B cell (primary cell): ENCODE results near the gene RIC8B. TPM values are rescaled to one million over a fixed set of nuclear protein-coding genes. Genes with fewer than 3 reads are reported as not detected.

Experiments used
- ATAC-seq: fragments of 200-7000 bp; cut with Tn5 transposase; one replicate; pipeline ENCODE4 v1.10.0; 2021; ENCODE audit warnings: low read depth, mild to moderate bottlenecking, moderate number of reproducible peaks, moderate library complexity
- CTCF ChIA-PET: fragments of 350-600 bp; sonication (Branson Sonifier 250); formaldehyde crosslinking; loops from one replicate; lab custom pipeline; 2021; ENCODE audit warnings: antibody characterized with exemption, inconsistent platforms; lab: Charles Lee
- POLR2A ChIA-PET: fragments of 350-600 bp; sonication (Branson Sonifier 250); formaldehyde crosslinking; loops from one replicate; lab custom pipeline; 2021; ENCODE audit warnings: antibody characterized with exemption; lab: Charles Lee
- DNase-seq: peaks from one replicate; pipeline ENCODE4 v3.0.0; 2013
- H2AFZ ChIP-seq: 2 replicates; pipeline ENCODE4 v1.6.1; 2012; ENCODE audit warnings: mild to moderate bottlenecking, low read depth, low read length; ENCODE audit not compliant: insufficient read depth, poor library complexity, severe bottlenecking
- H3K27ac ChIP-seq, 2 donors: 1 replicate in 1 of 2; 2 replicates in 1 of 2; pipeline ENCODE4 v1.5.1; 2012 to 2013; ENCODE audit warnings: low read length in 2 of 2, mild to moderate bottlenecking in 2 of 2, moderate library complexity in 1 of 2
- H3K27me3 ChIP-seq, 4 experiments: fragments of 200-600 bp in 1 of 4; sonication (generic) in 1 of 4; replicated peaks in 1 of 4; 1 replicate in 2 of 4; 2 replicates in 2 of 4; pipeline versions ENCODE4 v1.6.1 to v1.7.0; 2013 to 2016; ENCODE audit warnings: low read length in 3 of 4, mild to moderate bottlenecking in 2 of 4, mixed read lengths in 1 of 4, moderate library complexity in 1 of 4; ENCODE audit not compliant: insufficient read depth in 4 of 4, control insufficient read depth in 3 of 4; ENCODE audit errors: control extremely low read depth in 1 of 4
- H3K36me3 ChIP-seq, 2 experiments: replicated peaks in 1 of 2; 1 replicate in 1 of 2; 2 replicates in 1 of 2; pipeline versions ENCODE4 v1.6.1 to v1.7.1; 2013; ENCODE audit warnings: low read length in 1 of 2; ENCODE audit not compliant: insufficient read depth in 2 of 2, control insufficient read depth in 1 of 2; ENCODE audit errors: control extremely low read depth in 1 of 2, extremely low read depth in 1 of 2
- H3K4me1 ChIP-seq, 2 donors: fragments of 200-600 bp in 1 of 2; sonication (generic) in 1 of 2; 1 replicate in 1 of 2; 2 replicates in 1 of 2; pipeline versions ENCODE4 v1.5.1 to v1.6.1; 2013 to 2017; ENCODE audit warnings: low read length in 2 of 2; ENCODE audit not compliant: control insufficient read depth in 2 of 2, insufficient read depth in 2 of 2
- H3K4me2 ChIP-seq: replicated peaks from 2 replicates; pipeline ENCODE3; 2012; ENCODE audit warnings: mild to moderate bottlenecking, low read depth, low read length; ENCODE audit not compliant: poor library complexity, severe bottlenecking
- H3K4me3 ChIP-seq, 5 experiments: fragments of 200-600 bp in 1 of 5; sonication (generic) in 1 of 5; 1 replicate in 3 of 5; 2 replicates in 2 of 5; pipeline versions ENCODE4 v1.5.1 to v1.7.0; 2011 to 2016; ENCODE audit warnings: low read length in 4 of 5, mild to moderate bottlenecking in 4 of 5, low read depth in 2 of 5, control low read depth in 1 of 5, moderate library complexity in 1 of 5; ENCODE audit not compliant: insufficient read depth in 1 of 5; ENCODE audit errors: control extremely low read depth in 1 of 5, extremely low read depth in 1 of 5
- H3K79me2 ChIP-seq: fragments of 200-600 bp; sonication (generic); one replicate; pipeline ENCODE4 v1.6.0; 2016; ENCODE audit warnings: low read length; ENCODE audit not compliant: control insufficient read depth, insufficient read depth
- H3K9ac ChIP-seq: fragments of 200-600 bp; sonication (generic); 2 replicates; pipeline ENCODE4 v1.6.1; 2017; ENCODE audit warnings: mild to moderate bottlenecking, low read length, moderate library complexity
- H3K9me3 ChIP-seq, 3 donors: one replicate each; pipeline versions ENCODE4 v1.6.1 to v1.7.1; 2013; ENCODE audit warnings: low read length in 2 of 3; ENCODE audit not compliant: control insufficient read depth in 2 of 3, insufficient read depth in 1 of 3; ENCODE audit errors: control extremely low read depth in 1 of 3
- H4K20me1 ChIP-seq: 2 replicates; pipeline ENCODE4 v1.6.0; 2012; ENCODE audit warnings: mild to moderate bottlenecking, low read length; ENCODE audit not compliant: insufficient read depth, control insufficient read depth, poor library complexity, severe bottlenecking
- H3K27ac Mint-ChIP-seq: one replicate; pipeline ENCODE4 v1.8.0; 2021; ENCODE audit warnings: mixed read lengths
- H3K27me3 Mint-ChIP-seq: one replicate; pipeline ENCODE4 v1.8.0; 2021; ENCODE audit warnings: mixed read lengths
- H3K4me1 Mint-ChIP-seq: one replicate; pipeline ENCODE4 v1.8.0; 2021; ENCODE audit warnings: mixed read lengths
- H3K4me3 Mint-ChIP-seq: one replicate; pipeline ENCODE4 v1.8.0; 2021; ENCODE audit warnings: mixed read lengths
- H3K9me3 Mint-ChIP-seq: one replicate; pipeline ENCODE4 v1.8.0; 2022; ENCODE audit warnings: mixed read lengths; ENCODE audit not compliant: insufficient read depth
- CTCF ChIP-seq: fragments of 200-600 bp; IDR thresholded peaks from one replicate; pipeline ENCODE4 v1.8.0; 2022; ENCODE audit warnings: antibody characterized with exemption, mild to moderate bottlenecking
- EZH2 ChIP-seq: IDR thresholded peaks from 2 replicates; pipeline ENCODE4 v1.6.1; 2012; ENCODE audit warnings: borderline replicate concordance, low read depth, mild to moderate bottlenecking, moderate library complexity, low read length; ENCODE audit not compliant: insufficient read depth, poor library complexity, severe bottlenecking
- WGBS: methylation state at CpG from one replicate; pipeline ENCODE4 v1.1.5; 2013; ENCODE audit warnings: missing lambda C conversion rate; ENCODE audit not compliant: insufficient coverage; 5-methylcytosine and 5-hydroxymethylcytosine counted together
- intact Hi-C: fragments of 100-400 bp; cut with micrococcal nuclease; formaldehyde crosslinking; loops from one replicate; pipeline ENCODE4 v1.10.0; 2022
- polyA plus RNA-seq: library from polyadenylated mRNA; depleted of rRNA; stranded (reverse); fragments of >200 nt; gene quantifications from 2 replicates; pipeline ENCODE4 v1.2.3, GENCODE V29; 2012
- total RNA-seq, 2 donors: library from RNA; stranded (reverse); fragments of 120-200 nt in 1 of 2; gene quantifications; 1 replicate in 1 of 2; 2 replicates in 1 of 2; pipeline versions ENCODE4 v1.2.3 to v1.2.4, GENCODE V29; 2013 to 2022

The RIC8B gene
- total and polyA plus RNA-seq, 2 donors (not counting 1 experiment from before 2014, with no cell fraction given), result 3.0 to 14.8 TPM

DNA sequence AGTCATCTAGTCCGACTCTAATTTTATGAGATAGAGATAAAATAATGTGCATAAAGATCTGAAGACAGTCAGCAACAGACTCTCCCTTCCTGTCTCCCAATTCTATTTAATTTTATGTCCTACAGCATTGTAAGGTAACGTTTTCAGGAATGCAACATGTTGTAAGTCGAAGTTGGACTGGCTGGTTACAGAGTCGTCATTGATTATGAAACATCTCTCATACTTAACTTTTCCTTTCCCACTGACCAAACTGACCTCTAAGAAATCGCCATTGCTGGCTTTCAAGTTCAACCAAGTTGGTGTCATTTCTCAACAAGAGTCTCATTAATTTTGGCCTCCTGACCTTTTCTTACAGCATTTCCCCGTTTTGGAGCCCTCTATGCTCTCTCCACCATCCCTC, 4.9 kb upstream of the RIC8B start:
- peaks cover 36% of the 10 kb centered on the region for H3K27me3 Mint-ChIP-seq
- H3K4me1 Mint-ChIP-seq, result peaks cover 9% of the 10 kb centered on the region
- H3K9me3 ChIP-seq, result peaks cover 0 to 4% (median 0%) of the 10 kb centered on the region in 3 donors
- no peaks in the 10 kb centered on the region for H3K36me3 ChIP-seq
- DNase-seq (no peak), ATAC-seq (no peak)
- no peaks in the 10 kb centered on the region for H3K79me2 ChIP-seq
- peaks cover 0 to 13% (median 2%) of the 10 kb centered on the region in 4 experiments for H3K27me3 ChIP-seq
- H3K27ac Mint-ChIP-seq, result no peak overlapping the region
- intact Hi-C loops, result no loop called here
- no peak overlapping the region for H3K4me3 ChIP-seq
- peaks cover 6 to 8% of the 10 kb centered on the region in 2 donors for H3K4me1 ChIP-seq
- no peak overlapping the region for H3K27ac ChIP-seq
- H3K4me2 ChIP-seq, result no peak overlapping the region
- TF ChIP-seq CTCF (no peak), EZH2 (no peak)
- 88% methylated on average over 5 of the region's 6 CpGs for WGBS
- H4K20me1 ChIP-seq, result no peaks in the 10 kb centered on the region
- POLR2A ChIA-PET, result no interaction called here
- no peak overlapping the region for H3K9ac ChIP-seq
- no peaks in the 10 kb centered on the region for H3K9me3 Mint-ChIP-seq
- H3K4me3 Mint-ChIP-seq, result no peak overlapping the region
- CTCF ChIA-PET, result no interaction called here
- no peak overlapping the region for H2AFZ ChIP-seq

DNA sequence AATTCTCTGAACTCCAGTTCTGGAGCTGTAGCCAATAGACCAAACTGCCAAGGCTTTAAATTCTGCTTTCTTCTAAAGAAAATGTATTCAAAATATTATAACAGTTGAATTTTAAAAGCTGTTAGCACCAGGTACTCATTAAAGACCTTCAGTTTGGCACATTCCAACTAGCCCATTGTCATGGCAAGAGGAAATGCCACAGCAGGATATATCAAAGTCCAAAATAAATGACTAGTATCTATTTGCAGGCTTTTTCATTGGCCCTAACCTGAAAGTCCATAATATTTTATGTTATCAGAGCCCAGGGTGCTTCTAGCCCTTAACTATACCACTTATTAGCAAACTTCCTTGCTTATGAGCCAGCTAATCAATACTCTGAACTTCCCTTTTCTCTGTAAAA, 3.1 kb upstream of the RIC8B start:
- CTCF ChIA-PET, result interaction anchor here (0.9 to 1.6 kb wide), 2 partner anchors 13 to 25 kb away, joined by 3 read pairs; no protein-coding TSS in a partner anchor
- H3K27me3 Mint-ChIP-seq, result peaks cover 33% of the 10 kb centered on the region
- peaks cover 16 to 17% of the 10 kb centered on the region in 2 donors for H3K4me1 ChIP-seq

More for the DNA sequence above, 3.1 kb upstream of the RIC8B start:
- no peaks in the 10 kb centered on the region for H4K20me1 ChIP-seq
- intact Hi-C loops, result loop anchor here (5.0 kb wide), 1 partner anchor 469 kb away; the partner anchor contains the start of gene TCP11L2
- no peak overlapping the region for H2AFZ ChIP-seq
- H3K4me2 ChIP-seq, result no peak overlapping the region
- Mint-ChIP-seq H3K4me3 (no peak overlapping the region), H3K4me1 (peaks cover 26% of the 10 kb centered on the region), H3K27ac (no peak overlapping the region), H3K9me3 (no peaks in the 10 kb centered on the region)
- no peaks in the 10 kb centered on the region for H3K36me3 ChIP-seq
- POLR2A ChIA-PET, result no interaction called here
- H3K27me3 ChIP-seq, result peaks cover 0 to 12% (median 2%) of the 10 kb centered on the region in 4 experiments
- no peak for DNase-seq
- ATAC-seq, result no peak
- peaks cover under 1% of the 10 kb centered on the region for H3K79me2 ChIP-seq
- H3K4me3 ChIP-seq, result no peak overlapping the region
- no peak overlapping the region for H3K27ac ChIP-seq
- no peak overlapping the region for H3K9ac ChIP-seq
- TF ChIP-seq CTCF (no peak), EZH2 (no peak)
- H3K9me3 ChIP-seq, result peaks cover 0 to 4% (median 0%) of the 10 kb centered on the region in 3 donors
